Chondrocyte (in vitro differentiated cells): ENCODE data around the gene ASXL3. TPM values are rescaled to one million over a fixed set of nuclear protein-coding genes. Genes with fewer than 3 reads are reported as not detected.

Experiments
- DNase-seq: peaks from one replicate; pipeline ENCODE4 v3.0.0; 2021; ENCODE audit warnings: mixed read lengths, low spot score
- H3K27ac Mint-ChIP-seq: one replicate; pipeline ENCODE4 v1.8.0; 2021; ENCODE audit warnings: mild to moderate bottlenecking, moderate library complexity, mixed read lengths; ENCODE audit not compliant: unreplicated experiment
- H3K27me3 Mint-ChIP-seq: 2 replicates; pipeline ENCODE4 v1.8.0; 2021; ENCODE audit warnings: low read depth, mixed read lengths
- H3K36me3 Mint-ChIP-seq: 2 replicates; pipeline ENCODE4 v1.8.0; 2021; ENCODE audit warnings: low read depth, mixed read lengths
- H3K4me1 Mint-ChIP-seq: 2 replicates; pipeline ENCODE4 v1.8.0; 2021; ENCODE audit warnings: low read depth, mild to moderate bottlenecking, mixed read lengths
- H3K4me3 Mint-ChIP-seq: one replicate; pipeline ENCODE4 v1.8.0; 2021; ENCODE audit warnings: mild to moderate bottlenecking, moderate library complexity, mixed read lengths; ENCODE audit not compliant: unreplicated experiment
- H3K9me3 Mint-ChIP-seq: 2 replicates; pipeline ENCODE4 v1.8.0; 2021; ENCODE audit warnings: low read depth, mixed read lengths
- total RNA-seq: library from RNA; stranded (reverse); gene quantifications from 3 replicates; pipeline ENCODE4 v1.2.1, GENCODE V29; 2021
- TF ChIP-seq, protein P1 (sequence below): fragments of 200-600 bp; sonication (generic); IDR thresholded peaks from 2 replicates; pipeline ENCODE4 v1.5.0; 2021; ENCODE audit warnings: antibody characterized with exemption, mild to moderate bottlenecking, moderate library complexity

Gene ASXL3
- total RNA-seq, 1 donor from 2014 or later: 3.9 TPM

DNA sequence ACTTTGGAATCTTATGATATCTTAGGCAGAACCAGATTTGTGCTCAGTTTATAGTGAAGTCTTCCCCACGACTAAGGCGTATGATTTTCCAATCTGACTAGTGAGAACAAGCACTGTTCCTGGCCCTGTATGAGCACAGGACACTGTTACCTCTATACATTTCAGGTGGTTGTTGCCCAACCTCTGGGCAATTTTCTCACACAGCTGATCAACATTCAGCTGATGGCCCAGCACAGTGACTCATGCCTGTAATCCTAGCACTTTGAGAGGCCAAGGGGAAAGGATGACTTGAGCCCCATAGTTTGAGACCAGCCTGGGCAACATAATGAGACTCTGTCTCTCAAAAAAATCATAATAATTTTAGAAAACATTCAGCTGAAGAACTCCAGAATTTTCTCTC lies 119.5 kb downstream of the ASXL3 start:
- no peaks in the 10 kb centered on the region for H3K36me3 Mint-ChIP-seq
- H3K9me3 Mint-ChIP-seq: no peaks in the 10 kb centered on the region
- H3K4me3 Mint-ChIP-seq: no peak overlapping the region
- H3K4me1 Mint-ChIP-seq: no peaks in the 10 kb centered on the region
- no peak overlapping the region for H3K27ac Mint-ChIP-seq
- no peak for DNase-seq
- TF ChIP-seq, protein P1, sequence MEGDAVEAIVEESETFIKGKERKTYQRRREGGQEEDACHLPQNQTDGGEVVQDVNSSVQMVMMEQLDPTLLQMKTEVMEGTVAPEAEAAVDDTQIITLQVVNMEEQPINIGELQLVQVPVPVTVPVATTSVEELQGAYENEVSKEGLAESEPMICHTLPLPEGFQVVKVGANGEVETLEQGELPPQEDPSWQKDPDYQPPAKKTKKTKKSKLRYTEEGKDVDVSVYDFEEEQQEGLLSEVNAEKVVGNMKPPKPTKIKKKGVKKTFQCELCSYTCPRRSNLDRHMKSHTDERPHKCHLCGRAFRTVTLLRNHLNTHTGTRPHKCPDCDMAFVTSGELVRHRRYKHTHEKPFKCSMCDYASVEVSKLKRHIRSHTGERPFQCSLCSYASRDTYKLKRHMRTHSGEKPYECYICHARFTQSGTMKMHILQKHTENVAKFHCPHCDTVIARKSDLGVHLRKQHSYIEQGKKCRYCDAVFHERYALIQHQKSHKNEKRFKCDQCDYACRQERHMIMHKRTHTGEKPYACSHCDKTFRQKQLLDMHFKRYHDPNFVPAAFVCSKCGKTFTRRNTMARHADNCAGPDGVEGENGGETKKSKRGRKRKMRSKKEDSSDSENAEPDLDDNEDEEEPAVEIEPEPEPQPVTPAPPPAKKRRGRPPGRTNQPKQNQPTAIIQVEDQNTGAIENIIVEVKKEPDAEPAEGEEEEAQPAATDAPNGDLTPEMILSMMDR: no peak
- no peaks in the 10 kb centered on the region for H3K27me3 Mint-ChIP-seq

DNA sequence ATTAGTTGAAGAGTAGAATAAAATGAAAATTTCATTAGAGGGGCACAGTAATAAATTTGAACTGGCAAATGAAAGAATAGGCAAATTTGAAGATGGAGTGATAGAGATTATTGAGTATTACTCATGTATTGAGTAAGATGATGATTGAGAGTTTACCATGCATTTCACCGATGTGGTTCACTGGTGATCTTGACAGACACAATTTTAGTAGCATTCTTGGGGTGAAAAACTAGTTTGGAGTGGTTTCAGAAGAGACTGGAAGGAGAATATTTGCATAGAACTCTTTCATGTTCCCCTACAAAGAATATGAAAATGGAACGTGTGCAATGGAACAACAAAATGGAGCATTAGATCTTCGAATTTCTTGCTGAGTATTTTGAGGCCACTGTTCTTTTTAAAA lies 121.4 kb downstream of the ASXL3 start:
- Mint-ChIP-seq H3K4me1 (no peaks in the 10 kb centered on the region), H3K27me3 (no peaks in the 10 kb centered on the region), H3K4me3 (no peak overlapping the region), H3K36me3 (no peaks in the 10 kb centered on the region), H3K9me3 (no peaks in the 10 kb centered on the region), H3K27ac (no peak overlapping the region)
- TF ChIP-seq, protein P1: no peak
- no peak for DNase-seq

DNA sequence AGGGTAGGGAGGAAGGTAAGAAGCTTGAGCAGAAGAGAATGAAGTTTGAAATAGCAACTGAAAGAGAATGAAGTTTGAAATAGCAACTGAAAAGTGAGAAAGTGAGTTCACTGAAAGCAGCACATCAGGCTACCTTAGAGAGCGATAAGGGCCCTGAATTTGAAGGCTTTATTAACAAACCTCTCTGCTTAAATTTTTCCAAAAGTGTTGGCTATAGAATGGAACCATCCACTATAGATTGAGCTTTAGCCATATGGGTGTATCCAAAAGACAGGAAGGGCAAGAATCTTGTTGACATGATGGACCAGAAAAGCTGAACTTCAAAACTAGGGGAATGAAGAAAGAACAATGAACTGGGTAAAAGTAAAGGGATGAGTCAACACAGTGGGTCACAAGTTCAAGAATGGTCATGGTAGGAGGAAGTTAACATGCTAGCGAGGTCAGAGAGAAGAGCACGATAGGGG lies 122.5 kb downstream of the ASXL3 start:
- no peaks in the 10 kb centered on the region for H3K27me3 Mint-ChIP-seq
- TF ChIP-seq, protein P1: no peak
- no peaks in the 10 kb centered on the region for H3K4me1 Mint-ChIP-seq
- no peak for DNase-seq
- H3K36me3 Mint-ChIP-seq: no peaks in the 10 kb centered on the region
- no peaks in the 10 kb centered on the region for H3K9me3 Mint-ChIP-seq
- H3K4me3 Mint-ChIP-seq: no peak overlapping the region
- no peak overlapping the region for H3K27ac Mint-ChIP-seq

DNA sequence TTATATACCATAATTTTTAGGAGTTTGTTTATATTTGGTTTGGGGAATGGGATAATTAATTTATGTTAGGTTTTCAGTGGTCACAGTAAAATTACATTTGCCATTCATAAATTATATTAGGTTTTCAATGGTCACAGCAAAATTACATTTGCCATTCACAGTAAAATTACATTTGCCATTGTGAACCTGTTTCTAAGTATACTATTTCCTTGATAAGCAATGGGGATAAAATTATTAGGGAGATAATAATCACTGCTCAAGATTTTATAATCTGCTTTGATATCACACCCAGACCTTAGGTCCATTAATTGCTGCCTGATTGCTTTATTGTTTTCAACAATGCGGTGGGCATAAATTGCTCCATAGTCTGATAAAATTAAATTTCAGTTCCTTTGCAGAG lies 124.6 kb downstream of the ASXL3 start:
- DNase-seq: no peak
- TF ChIP-seq, protein P1: no peak
- peaks cover 4% of the 10 kb centered on the region for H3K9me3 Mint-ChIP-seq
- no peak overlapping the region for H3K4me3 Mint-ChIP-seq
- peaks cover 5% of the 10 kb centered on the region for H3K4me1 Mint-ChIP-seq
- H3K27me3 Mint-ChIP-seq: no peaks in the 10 kb centered on the region
- no peaks in the 10 kb centered on the region for H3K36me3 Mint-ChIP-seq
- H3K27ac Mint-ChIP-seq: no peak overlapping the region

DNA sequence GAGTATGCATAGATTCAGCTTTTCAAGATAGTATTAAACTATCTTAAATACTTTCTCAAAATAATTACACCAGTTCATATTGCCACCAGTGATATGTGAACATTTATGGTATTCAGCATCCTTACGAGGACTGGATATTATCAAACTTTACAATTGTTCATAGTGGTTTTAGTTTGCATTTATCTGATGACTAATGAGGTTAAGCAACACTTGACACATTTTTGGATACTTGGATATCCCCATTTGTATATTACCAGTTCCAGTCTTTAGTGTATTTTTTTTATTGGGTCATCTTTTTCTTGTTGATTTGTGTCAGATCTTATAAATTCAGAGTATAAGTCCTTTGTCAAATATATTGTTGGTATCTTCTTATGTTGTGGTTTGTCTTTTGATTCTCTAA lies 128.4 kb downstream of the ASXL3 start:
- Mint-ChIP-seq H3K36me3 (no peaks in the 10 kb centered on the region), H3K4me1 (peaks cover 7% of the 10 kb centered on the region), H3K27ac (no peak overlapping the region), H3K4me3 (no peak overlapping the region), H3K9me3 (peaks cover 4% of the 10 kb centered on the region), H3K27me3 (no peaks in the 10 kb centered on the region)
- TF ChIP-seq, protein P1: no peak
- DNase-seq: no peak
